HCT116 (cell line): ENCODE data around the gene SLC8A1. TPM values are rescaled to one million over a fixed set of nuclear protein-coding genes. Genes with fewer than 3 reads are reported as not detected.

ENCODE experiments used
- ATAC-seq: fragments of 200-7000 bp; cut with Tn5 transposase; 2 replicates; pipeline ENCODE4 v1.9.1; 2020; ENCODE audit warnings: mild to moderate bottlenecking, moderate library complexity
- BruUV-seq: library from RNA; stranded (reverse); fragments of 400-500 nt; replicated peaks from 2 replicates; lab custom pipeline; 2021; lab: Mats Ljungman, UMichigan
- CTCF ChIA-PET: fragments of 300-600 bp; sonication (Branson Sonifier 250); formaldehyde crosslinking; loops from one replicate; lab custom pipeline; 2021; ENCODE audit warnings: antibody characterized with exemption; lab: Charles Lee
- POLR2A ChIA-PET: fragments of 300-600, 350-600 bp; sonication (Branson Sonifier 250); formaldehyde crosslinking; loops from one replicate; lab custom pipeline; 2021; ENCODE audit warnings: antibody characterized with exemption; lab: Charles Lee
- RAD21 ChIA-PET, 2 experiments: fragments of 300-600 bp; sonication (Branson Sonifier 250); formaldehyde crosslinking; loops; one replicate each; lab custom pipeline; 2023; ENCODE audit warnings: low total read pairs in 2 of 2; ENCODE audit not compliant: uncharacterized antibody in 2 of 2, unreplicated experiment in 2 of 2, low non-redundant PET in 1 of 2; lab: Charles Lee
- DNase-seq: peaks from one replicate; pipeline ENCODE4 v3.0.0-alpha.2; 2010; ENCODE audit warnings: low read depth, low spot score
- H2AFZ ChIP-seq: fragments of 200-600 bp; shearing (Covaris generic), sonication (generic); 2 replicates; pipeline ENCODE4 v1.6.1; 2017; ENCODE audit warnings: low read depth, mixed run types, mixed read lengths, antibody characterized with exemption, low read length; ENCODE audit not compliant: poor library complexity, severe bottlenecking
- H3K27ac ChIP-seq: 2 replicates; pipeline ENCODE4 v1.5.1; 2012; ENCODE audit warnings: low read depth, low read length
- H3K27me3 ChIP-seq: fragments of 200-600 bp; sonication (generic); 2 replicates; pipeline ENCODE4 v1.6.1; 2016; ENCODE audit warnings: mixed run types, low read length, mixed read lengths; ENCODE audit not compliant: insufficient read depth
- H3K36me3 ChIP-seq, 2 experiments: fragments of 200-500 bp in 1 of 2; fragments of 200-600 bp in 1 of 2; sonication (Bioruptor generic) in 1 of 2; sonication (generic) in 1 of 2; 2 replicates each; pipeline versions ENCODE4 v1.5.1 to v1.6.1; 2014 to 2016; ENCODE audit warnings: low read length in 2 of 2, inconsistent platforms in 1 of 2, mixed read lengths in 1 of 2, mixed run types in 1 of 2; ENCODE audit not compliant: insufficient read depth in 2 of 2, control insufficient read depth in 1 of 2
- H3K4me1 ChIP-seq, 2 experiments: fragments of 200-600 bp in 1 of 2; sonication (generic) in 1 of 2; 2 replicates each; pipeline versions ENCODE4 v1.5.1 to v1.6.1; 2012 to 2017; ENCODE audit warnings: low read length in 2 of 2, inconsistent platforms in 1 of 2, mild to moderate bottlenecking in 1 of 2, mixed read lengths in 1 of 2, mixed run types in 1 of 2, moderate library complexity in 1 of 2; ENCODE audit not compliant: insufficient read depth in 2 of 2, control insufficient read depth in 1 of 2
- H3K4me2 ChIP-seq: fragments of 200-600 bp; sonication (generic); 2 replicates; pipeline ENCODE4 v1.6.1; 2017; ENCODE audit warnings: mixed run types, low read length, mixed read lengths
- H3K4me3 ChIP-seq, 2 experiments: fragments of 200-600 bp in 1 of 2; sonication (generic) in 1 of 2; replicated peaks in 1 of 2; 2 replicates each; pipeline ENCODE4 v1.5.1; 2011 to 2016; ENCODE audit warnings: low read length in 2 of 2, control low read depth in 1 of 2, low read depth in 1 of 2, mild to moderate bottlenecking in 1 of 2, mixed read lengths in 1 of 2, mixed run types in 1 of 2
- H3K79me2 ChIP-seq: fragments of 200-600 bp; sonication (generic); 2 replicates; pipeline ENCODE4 v1.6.1; 2017; ENCODE audit warnings: mild to moderate bottlenecking, mixed run types, low read length, moderate library complexity, mixed read lengths; ENCODE audit not compliant: insufficient read depth
- H3K9ac ChIP-seq: fragments of 200-600 bp; sonication (generic); 2 replicates; pipeline ENCODE4 v1.6.1; 2016; ENCODE audit warnings: low read length, mixed read lengths
- H3K9me2 ChIP-seq: fragments of 200-600 bp; sonication (generic), shearing (Covaris generic); 2 replicates; pipeline ENCODE4 v1.6.1; 2017; ENCODE audit warnings: mixed run types, mild to moderate bottlenecking, moderate library complexity; ENCODE audit not compliant: insufficient read depth
- H3K9me3 ChIP-seq, 2 experiments: fragments of 200-500 bp in 1 of 2; fragments of 200-600 bp in 1 of 2; sonication (Bioruptor generic) in 1 of 2; sonication (generic) in 1 of 2; 2 replicates each; pipeline ENCODE4 v1.6.1; 2014 to 2017; ENCODE audit warnings: low read length in 2 of 2, mixed read lengths in 2 of 2, inconsistent platforms in 1 of 2, low read depth in 1 of 2, mild to moderate bottlenecking in 1 of 2, mixed run types in 1 of 2, moderate library complexity in 1 of 2; ENCODE audit not compliant: control insufficient read depth in 1 of 2, insufficient read depth in 1 of 2
- H4K20me1 ChIP-seq: fragments of 200-600 bp; sonication (generic), shearing (Covaris generic); 2 replicates; pipeline ENCODE4 v1.6.1; 2017; ENCODE audit warnings: mixed run types, mild to moderate bottlenecking, moderate library complexity; ENCODE audit not compliant: insufficient read depth
- ATF3 ChIP-seq: IDR thresholded peaks from 2 replicates; pipeline ENCODE4 v1.6.1; 2012
- CEBPB ChIP-seq: IDR thresholded peaks from 2 replicates; pipeline ENCODE4 v1.6.1; 2012; ENCODE audit warnings: low read depth
- CTCF ChIP-seq, 3 experiments: fragments of 200-600 bp in 1 of 3; sonication (generic) in 1 of 3; IDR thresholded peaks in 2 of 3; conservative IDR thresholded peaks in 1 of 3; 2 replicates each; pipeline ENCODE4 v1.5.1; 2012 to 2017; ENCODE audit warnings: low read depth in 2 of 3, low read length in 2 of 3, antibody characterized with exemption in 1 of 3, borderline replicate concordance in 1 of 3, control low read depth in 1 of 3, mild to moderate bottlenecking in 1 of 3, mixed read lengths in 1 of 3, mixed run types in 1 of 3, moderate library complexity in 1 of 3; ENCODE audit not compliant: insufficient read depth in 1 of 3
- EGR1 ChIP-seq: IDR thresholded peaks from 2 replicates; pipeline ENCODE4 v1.6.1; 2012; ENCODE audit warnings: low read depth
- ELF1 ChIP-seq: IDR thresholded peaks from 2 replicates; pipeline ENCODE4 v1.6.1; 2012; ENCODE audit warnings: low read depth, borderline replicate concordance
- EZH2 ChIP-seq: fragments of 200-600 bp; sonication (generic); IDR thresholded peaks from 2 replicates; pipeline ENCODE4 v1.6.1; 2017; ENCODE audit warnings: antibody characterized with exemption, mixed run types
- EZH2phosphoT487 ChIP-seq: fragments of 200-600 bp; IDR thresholded peaks from 2 replicates; pipeline ENCODE4 v1.6.1; 2018; ENCODE audit warnings: antibody characterized with exemption, borderline replicate concordance
- FOSL1 ChIP-seq: IDR thresholded peaks from 2 replicates; pipeline ENCODE4 v1.6.1; 2012; ENCODE audit warnings: low read depth
- JUND ChIP-seq: IDR thresholded peaks from 2 replicates; pipeline ENCODE4 v1.6.1; 2012
- POLR2A ChIP-seq: IDR thresholded peaks from 2 replicates; pipeline ENCODE4 v1.7.0; 2011; ENCODE audit warnings: borderline replicate concordance; ENCODE audit not compliant: insufficient read depth, insufficient read length; ENCODE audit errors: extremely low read depth
- RAD21 ChIP-seq: IDR thresholded peaks from 2 replicates; pipeline ENCODE4 v1.6.1; 2012; ENCODE audit warnings: low read depth, mild to moderate bottlenecking
- REST ChIP-seq: IDR thresholded peaks from 2 replicates; pipeline ENCODE4 v1.6.1; 2012; ENCODE audit warnings: low read depth
- SIN3A ChIP-seq: IDR thresholded peaks from 2 replicates; pipeline ENCODE4 v1.6.1; 2012; ENCODE audit warnings: low read depth
- SP1 ChIP-seq: IDR thresholded peaks from 2 replicates; pipeline ENCODE4 v1.6.1; 2012; ENCODE audit warnings: low read depth
- SRF ChIP-seq: IDR thresholded peaks from 2 replicates; pipeline ENCODE4 v1.6.1; 2012; ENCODE audit warnings: low read depth
- TCF7L2 ChIP-seq: IDR thresholded peaks from 2 replicates; pipeline ENCODE4 v1.7.0; 2011; ENCODE audit warnings: borderline replicate concordance, inconsistent platforms; ENCODE audit not compliant: insufficient read depth, insufficient read length; ENCODE audit errors: extremely low read depth
- YY1 ChIP-seq: IDR thresholded peaks from 2 replicates; pipeline ENCODE4 v1.6.1; 2011; ENCODE audit warnings: low read length, low read depth, moderate library complexity, mild to moderate bottlenecking; ENCODE audit not compliant: insufficient replicate concordance; ENCODE audit errors: extremely low read depth
- intact Hi-C: fragments of 100-400 bp; cut with micrococcal nuclease; formaldehyde crosslinking; loops from 2 replicates; pipeline ENCODE4 v1.10.0; 2022
- total RNA-seq: library from RNA; stranded (reverse); gene quantifications from one replicate; pipeline ENCODE4 v1.2.1, GENCODE V29; 2021; ENCODE audit not compliant: unreplicated experiment

SLC8A1 gene
- total RNA-seq, 1 experiment from 2014 or later = 0.07 TPM

GRCh38 chr2:40476436-40476835 is 24.5 kb upstream of the SLC8A1 start:
- ATAC-seq (no peak), DNase-seq (no peak)
- no TSS peak for BruUV-seq
- H3K9me2 ChIP-seq = no peaks in the 10 kb centered on the region
- ChIA-PET CTCF (interaction anchor here (2.8 kb wide), 1 partner anchor 11 kb away, joined by 8 read pairs; no protein-coding TSS in a partner anchor), RAD21 (no interaction called here), POLR2A (no interaction called here)
- H3K4me1 ChIP-seq = no peaks in the 10 kb centered on the region
- no peak overlapping the region for H3K4me2 ChIP-seq
- no peak overlapping the region for H3K27ac ChIP-seq
- intact Hi-C loops = no loop called here
- H3K9ac ChIP-seq = no peak overlapping the region
- no peak overlapping the region for H3K4me3 ChIP-seq
- peaks cover 2% of the 10 kb centered on the region; the same call in 1 of the 2 replicates for H3K27me3 ChIP-seq
- no peak overlapping the region for H2AFZ ChIP-seq
- no peaks in the 10 kb centered on the region for H3K36me3 ChIP-seq
- no peaks in the 10 kb centered on the region for H4K20me1 ChIP-seq
- no peaks in the 10 kb centered on the region for H3K9me3 ChIP-seq
- no peaks in the 10 kb centered on the region for H3K79me2 ChIP-seq
- TF ChIP-seq FOSL1 (no peak), YY1 (no peak), TCF7L2 (no peak), SRF (no peak), CTCF (IDR thresholded peaks at IDR 0.05 in 2 of 3, conservative IDR thresholded peaks at IDR 0.05 in 1 of 3; ENCODE audit: borderline replicate concordance in 1 of 3, insufficient read depth in 1 of 3, low read depth in 2 of 3, low read length in 2 of 3) (no peak), POLR2A (no peak), SIN3A (no peak), EZH2phosphoT487 (no peak), REST (no peak), EZH2 (no peak), SP1 (no peak), CEBPB (no peak), EGR1 (no peak), ELF1 (no peak), ATF3 (no peak), JUND (no peak), RAD21 (no peak)
